HCT116 (cell line): ENCODE measurements around the gene NPB. TPM values are rescaled to one million over a fixed set of nuclear protein-coding genes. Genes with fewer than 3 reads are reported as not detected.

Experiments
- ATAC-seq: fragments of 200-7000 bp; cut with Tn5 transposase; 2 replicates; pipeline ENCODE4 v1.9.1; 2020; ENCODE audit warnings: mild to moderate bottlenecking, moderate library complexity
- BruUV-seq: library from RNA; stranded (reverse); fragments of 400-500 nt; replicated peaks from 2 replicates; lab custom pipeline; 2021; lab: Mats Ljungman, UMichigan
- CTCF ChIA-PET: fragments of 300-600 bp; sonication (Branson Sonifier 250); formaldehyde crosslinking; loops from one replicate; lab custom pipeline; 2021; ENCODE audit warnings: antibody characterized with exemption; lab: Charles Lee
- POLR2A ChIA-PET: fragments of 300-600, 350-600 bp; sonication (Branson Sonifier 250); formaldehyde crosslinking; loops from one replicate; lab custom pipeline; 2021; ENCODE audit warnings: antibody characterized with exemption; lab: Charles Lee
- RAD21 ChIA-PET, 2 experiments: fragments of 300-600 bp; sonication (Branson Sonifier 250); formaldehyde crosslinking; loops; one replicate each; lab custom pipeline; 2023; ENCODE audit warnings: low total read pairs in 2 of 2; ENCODE audit not compliant: uncharacterized antibody in 2 of 2, unreplicated experiment in 2 of 2, low non-redundant PET in 1 of 2; lab: Charles Lee
- DNase-seq: peaks from one replicate; pipeline ENCODE4 v3.0.0-alpha.2; 2010; ENCODE audit warnings: low read depth, low spot score
- H2AFZ ChIP-seq: fragments of 200-600 bp; shearing (Covaris generic), sonication (generic); 2 replicates; pipeline ENCODE4 v1.6.1; 2017; ENCODE audit warnings: low read depth, mixed run types, mixed read lengths, antibody characterized with exemption, low read length; ENCODE audit not compliant: poor library complexity, severe bottlenecking
- H3K27ac ChIP-seq: 2 replicates; pipeline ENCODE4 v1.5.1; 2012; ENCODE audit warnings: low read depth, low read length
- H3K27me3 ChIP-seq: fragments of 200-600 bp; sonication (generic); 2 replicates; pipeline ENCODE4 v1.6.1; 2016; ENCODE audit warnings: mixed run types, low read length, mixed read lengths; ENCODE audit not compliant: insufficient read depth
- H3K36me3 ChIP-seq, 2 experiments: fragments of 200-500 bp in 1 of 2; fragments of 200-600 bp in 1 of 2; sonication (Bioruptor generic) in 1 of 2; sonication (generic) in 1 of 2; 2 replicates each; pipeline versions ENCODE4 v1.5.1 to v1.6.1; 2014 to 2016; ENCODE audit warnings: low read length in 2 of 2, inconsistent platforms in 1 of 2, mixed read lengths in 1 of 2, mixed run types in 1 of 2; ENCODE audit not compliant: insufficient read depth in 2 of 2, control insufficient read depth in 1 of 2
- H3K4me1 ChIP-seq, 2 experiments: fragments of 200-600 bp in 1 of 2; sonication (generic) in 1 of 2; 2 replicates each; pipeline versions ENCODE4 v1.5.1 to v1.6.1; 2012 to 2017; ENCODE audit warnings: low read length in 2 of 2, inconsistent platforms in 1 of 2, mild to moderate bottlenecking in 1 of 2, mixed read lengths in 1 of 2, mixed run types in 1 of 2, moderate library complexity in 1 of 2; ENCODE audit not compliant: insufficient read depth in 2 of 2, control insufficient read depth in 1 of 2
- H3K4me2 ChIP-seq: fragments of 200-600 bp; sonication (generic); 2 replicates; pipeline ENCODE4 v1.6.1; 2017; ENCODE audit warnings: mixed run types, low read length, mixed read lengths
- H3K4me3 ChIP-seq, 2 experiments: fragments of 200-600 bp in 1 of 2; sonication (generic) in 1 of 2; replicated peaks in 1 of 2; 2 replicates each; pipeline ENCODE4 v1.5.1; 2011 to 2016; ENCODE audit warnings: low read length in 2 of 2, control low read depth in 1 of 2, low read depth in 1 of 2, mild to moderate bottlenecking in 1 of 2, mixed read lengths in 1 of 2, mixed run types in 1 of 2
- H3K79me2 ChIP-seq: fragments of 200-600 bp; sonication (generic); 2 replicates; pipeline ENCODE4 v1.6.1; 2017; ENCODE audit warnings: mild to moderate bottlenecking, mixed run types, low read length, moderate library complexity, mixed read lengths; ENCODE audit not compliant: insufficient read depth
- H3K9ac ChIP-seq: fragments of 200-600 bp; sonication (generic); 2 replicates; pipeline ENCODE4 v1.6.1; 2016; ENCODE audit warnings: low read length, mixed read lengths
- H3K9me2 ChIP-seq: fragments of 200-600 bp; sonication (generic), shearing (Covaris generic); 2 replicates; pipeline ENCODE4 v1.6.1; 2017; ENCODE audit warnings: mixed run types, mild to moderate bottlenecking, moderate library complexity; ENCODE audit not compliant: insufficient read depth
- H3K9me3 ChIP-seq, 2 experiments: fragments of 200-500 bp in 1 of 2; fragments of 200-600 bp in 1 of 2; sonication (Bioruptor generic) in 1 of 2; sonication (generic) in 1 of 2; 2 replicates each; pipeline ENCODE4 v1.6.1; 2014 to 2017; ENCODE audit warnings: low read length in 2 of 2, mixed read lengths in 2 of 2, inconsistent platforms in 1 of 2, low read depth in 1 of 2, mild to moderate bottlenecking in 1 of 2, mixed run types in 1 of 2, moderate library complexity in 1 of 2; ENCODE audit not compliant: control insufficient read depth in 1 of 2, insufficient read depth in 1 of 2
- H4K20me1 ChIP-seq: fragments of 200-600 bp; sonication (generic), shearing (Covaris generic); 2 replicates; pipeline ENCODE4 v1.6.1; 2017; ENCODE audit warnings: mixed run types, mild to moderate bottlenecking, moderate library complexity; ENCODE audit not compliant: insufficient read depth
- ATF3 ChIP-seq: IDR thresholded peaks from 2 replicates; pipeline ENCODE4 v1.6.1; 2012
- CBX3 ChIP-seq: IDR thresholded peaks from 2 replicates; pipeline ENCODE4 v1.6.1; 2012; ENCODE audit warnings: low read depth
- CEBPB ChIP-seq: IDR thresholded peaks from 2 replicates; pipeline ENCODE4 v1.6.1; 2012; ENCODE audit warnings: low read depth
- CTCF ChIP-seq, 3 experiments: fragments of 200-600 bp in 1 of 3; sonication (generic) in 1 of 3; IDR thresholded peaks in 2 of 3; conservative IDR thresholded peaks in 1 of 3; 2 replicates each; pipeline ENCODE4 v1.5.1; 2012 to 2017; ENCODE audit warnings: low read depth in 2 of 3, low read length in 2 of 3, antibody characterized with exemption in 1 of 3, borderline replicate concordance in 1 of 3, control low read depth in 1 of 3, mild to moderate bottlenecking in 1 of 3, mixed read lengths in 1 of 3, mixed run types in 1 of 3, moderate library complexity in 1 of 3; ENCODE audit not compliant: insufficient read depth in 1 of 3
- EGR1 ChIP-seq: IDR thresholded peaks from 2 replicates; pipeline ENCODE4 v1.6.1; 2012; ENCODE audit warnings: low read depth
- ELF1 ChIP-seq: IDR thresholded peaks from 2 replicates; pipeline ENCODE4 v1.6.1; 2012; ENCODE audit warnings: low read depth, borderline replicate concordance
- EZH2 ChIP-seq: fragments of 200-600 bp; sonication (generic); IDR thresholded peaks from 2 replicates; pipeline ENCODE4 v1.6.1; 2017; ENCODE audit warnings: antibody characterized with exemption, mixed run types
- EZH2phosphoT487 ChIP-seq: fragments of 200-600 bp; IDR thresholded peaks from 2 replicates; pipeline ENCODE4 v1.6.1; 2018; ENCODE audit warnings: antibody characterized with exemption, borderline replicate concordance
- FOSL1 ChIP-seq: IDR thresholded peaks from 2 replicates; pipeline ENCODE4 v1.6.1; 2012; ENCODE audit warnings: low read depth
- JUND ChIP-seq: IDR thresholded peaks from 2 replicates; pipeline ENCODE4 v1.6.1; 2012
- MAX ChIP-seq: IDR thresholded peaks from 2 replicates; pipeline ENCODE4 v1.6.1; 2012
- REST ChIP-seq: IDR thresholded peaks from 2 replicates; pipeline ENCODE4 v1.6.1; 2012; ENCODE audit warnings: low read depth
- SIN3A ChIP-seq: IDR thresholded peaks from 2 replicates; pipeline ENCODE4 v1.6.1; 2012; ENCODE audit warnings: low read depth
- SP1 ChIP-seq: IDR thresholded peaks from 2 replicates; pipeline ENCODE4 v1.6.1; 2012; ENCODE audit warnings: low read depth
- SRF ChIP-seq: IDR thresholded peaks from 2 replicates; pipeline ENCODE4 v1.6.1; 2012; ENCODE audit warnings: low read depth
- YY1 ChIP-seq: IDR thresholded peaks from 2 replicates; pipeline ENCODE4 v1.6.1; 2011; ENCODE audit warnings: low read length, low read depth, moderate library complexity, mild to moderate bottlenecking; ENCODE audit not compliant: insufficient replicate concordance; ENCODE audit errors: extremely low read depth
- ZFX ChIP-seq: fragments of 450-650 bp; IDR thresholded peaks from 2 replicates; pipeline ENCODE4 v1.6.1; 2017
- intact Hi-C: fragments of 100-400 bp; cut with micrococcal nuclease; formaldehyde crosslinking; loops from 2 replicates; pipeline ENCODE4 v1.10.0; 2022
- total RNA-seq: library from RNA; stranded (reverse); gene quantifications from one replicate; pipeline ENCODE4 v1.2.1, GENCODE V29; 2021; ENCODE audit not compliant: unreplicated experiment
- TF ChIP-seq, protein P1 (sequence below): IDR thresholded peaks from 2 replicates; pipeline ENCODE4 v1.6.1; 2011; ENCODE audit warnings: mild to moderate bottlenecking, low read length, moderate library complexity; ENCODE audit not compliant: insufficient replicate concordance; ENCODE audit errors: extremely low read depth

Gene NPB
- total RNA-seq, 1 experiment from 2014 or later: 1.2 TPM

DNA sequence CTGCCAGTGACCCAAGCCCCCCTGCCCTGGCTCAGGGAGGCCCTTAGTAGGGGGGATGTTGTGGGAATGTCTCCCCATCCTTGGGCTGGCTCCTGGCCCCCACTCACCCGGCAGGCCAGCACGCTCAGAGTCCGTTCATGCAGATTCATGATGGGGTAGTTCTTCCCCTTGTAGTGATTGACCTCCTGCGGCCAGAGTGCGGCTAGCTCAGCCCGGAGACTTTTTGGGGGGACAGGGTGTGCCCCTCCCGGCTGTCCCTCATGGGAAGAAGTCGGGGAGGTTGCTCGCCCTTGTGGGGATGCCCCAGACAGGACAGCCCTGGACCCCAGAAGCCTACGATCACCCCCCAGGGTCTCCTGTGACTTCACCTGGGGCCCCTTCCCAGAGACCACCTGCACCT, 4.0 kb downstream of the NPB start:
- BruUV-seq: no TSS peak
- Histone ChIP-seq H3K4me2 (no peak overlapping the region), H3K9ac (no peak overlapping the region), H3K4me3 (no peak overlapping the region), H3K36me3 (peaks cover 0 to 13% of the 10 kb centered on the region in 2 experiments; a peak in 2 of 4 replicates), H3K9me2 (no peaks in the 10 kb centered on the region), H3K4me1 (peaks cover 7 to 28% of the 10 kb centered on the region in 2 experiments), H4K20me1 (no peaks in the 10 kb centered on the region), H3K79me2 (peaks cover 8% of the 10 kb centered on the region; the same call in 1 of the 2 replicates), H3K27ac (no peak overlapping the region), H2AFZ (no peak overlapping the region), H3K9me3 (no peaks in the 10 kb centered on the region), H3K27me3 (no peaks in the 10 kb centered on the region)
- POLR2A ChIA-PET: no interaction called here
- RAD21 ChIA-PET: no interaction called here
- CTCF ChIA-PET: no interaction called here
- TF ChIP-seq MAX (no peak), REST (no peak), ZFX (no peak), SIN3A (no peak), SP1 (no peak), CTCF (IDR thresholded peaks at IDR 0.05 in 2 of 3, conservative IDR thresholded peaks at IDR 0.05 in 1 of 3; ENCODE audit: borderline replicate concordance in 1 of 3, insufficient read depth in 1 of 3, low read depth in 2 of 3, low read length in 2 of 3) (no peak), EZH2phosphoT487 (no peak), SRF (no peak), YY1 (no peak), CBX3 (no peak), JUND (no peak), EZH2 (no peak), CEBPB (no peak), ELF1 (no peak), ATF3 (no peak), FOSL1 (no peak), EGR1 (no peak)
- TF ChIP-seq, protein P1, sequence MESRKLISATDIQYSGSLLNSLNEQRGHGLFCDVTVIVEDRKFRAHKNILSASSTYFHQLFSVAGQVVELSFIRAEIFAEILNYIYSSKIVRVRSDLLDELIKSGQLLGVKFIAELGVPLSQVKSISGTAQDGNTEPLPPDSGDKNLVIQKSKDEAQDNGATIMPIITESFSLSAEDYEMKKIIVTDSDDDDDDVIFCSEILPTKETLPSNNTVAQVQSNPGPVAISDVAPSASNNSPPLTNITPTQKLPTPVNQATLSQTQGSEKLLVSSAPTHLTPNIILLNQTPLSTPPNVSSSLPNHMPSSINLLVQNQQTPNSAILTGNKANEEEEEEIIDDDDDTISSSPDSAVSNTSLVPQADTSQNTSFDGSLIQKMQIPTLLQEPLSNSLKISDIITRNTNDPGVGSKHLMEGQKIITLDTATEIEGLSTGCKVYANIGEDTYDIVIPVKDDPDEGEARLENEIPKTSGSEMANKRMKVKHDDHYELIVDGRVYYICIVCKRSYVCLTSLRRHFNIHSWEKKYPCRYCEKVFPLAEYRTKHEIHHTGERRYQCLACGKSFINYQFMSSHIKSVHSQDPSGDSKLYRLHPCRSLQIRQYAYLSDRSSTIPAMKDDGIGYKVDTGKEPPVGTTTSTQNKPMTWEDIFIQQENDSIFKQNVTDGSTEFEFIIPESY: no peak
- ATAC-seq (no peak), DNase-seq (no peak)
- intact Hi-C loops: no loop called here
